Epithelial cell of proximal tubule (primary cell): ENCODE measurements around the gene GPRIN3. TPM values are rescaled to one million over a fixed set of nuclear protein-coding genes. Genes with fewer than 3 reads are reported as not detected.

Source experiments
- DNase-seq: peaks from one replicate; pipeline ENCODE4 v3.0.0-alpha.2; 2011; ENCODE audit warnings: low read depth
- H3K4me3 ChIP-seq: 2 replicates; pipeline ENCODE4 v1.5.1; 2011; ENCODE audit warnings: low read depth, mild to moderate bottlenecking, low read length
- CTCF ChIP-seq: conservative IDR thresholded peaks from 2 replicates; pipeline ENCODE4 v1.5.1; 2012; ENCODE audit warnings: low read depth, mild to moderate bottlenecking, low read length
- total RNA-seq: library from RNA; depleted of rRNA; stranded (reverse); fragments of >200 nt; gene quantifications from 2 replicates; pipeline ENCODE4 v1.2.3, GENCODE V29; 2015

The GPRIN3 gene
- total RNA-seq, 1 donor from 2014 or later = 2.0 TPM

DNA sequence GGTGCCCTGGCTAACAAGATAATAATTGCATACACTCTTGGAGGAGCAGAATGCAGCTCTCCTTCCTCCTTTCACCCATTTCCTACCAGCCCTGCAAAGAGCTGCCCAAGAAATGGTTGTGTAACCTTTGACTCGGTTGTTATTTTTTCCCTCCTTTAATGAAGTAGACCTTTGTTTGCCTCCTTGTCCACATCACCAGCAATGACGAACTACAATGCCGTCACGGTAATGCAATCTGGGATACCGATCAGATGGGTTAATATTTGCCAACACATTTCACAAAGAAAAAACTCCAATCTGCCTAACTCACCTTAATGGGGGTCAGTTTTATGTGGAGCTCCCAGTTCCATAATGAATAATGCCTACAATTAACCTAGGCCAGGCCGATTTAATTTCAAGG is 32.0 kb downstream of the GPRIN3 start:
- no peak for TF ChIP-seq CTCF
- no peak overlapping the region for H3K4me3 ChIP-seq
- peak; percentile 95 for DNase-seq

DNA sequence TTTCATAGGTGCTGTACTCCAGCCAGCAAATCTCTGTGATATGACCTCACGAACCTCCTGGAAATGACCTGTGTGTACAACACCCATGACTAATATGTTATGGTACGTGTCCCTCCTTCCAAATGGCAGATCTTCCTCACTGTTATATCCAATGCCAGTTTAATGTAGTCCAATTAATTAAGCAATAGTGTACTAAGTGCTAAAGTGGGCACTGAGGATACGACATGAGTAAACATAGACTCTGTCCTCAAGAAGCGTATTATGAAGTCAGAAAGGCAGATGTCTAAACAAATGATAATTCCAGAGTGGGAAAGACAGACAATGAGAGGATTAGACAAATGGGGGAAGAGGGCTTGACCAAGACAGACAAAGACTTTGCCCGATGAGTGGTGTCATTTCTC is 33.9 kb downstream of the GPRIN3 start:
- no peak for TF ChIP-seq CTCF
- no peak overlapping the region for H3K4me3 ChIP-seq
- no peak for DNase-seq

DNA sequence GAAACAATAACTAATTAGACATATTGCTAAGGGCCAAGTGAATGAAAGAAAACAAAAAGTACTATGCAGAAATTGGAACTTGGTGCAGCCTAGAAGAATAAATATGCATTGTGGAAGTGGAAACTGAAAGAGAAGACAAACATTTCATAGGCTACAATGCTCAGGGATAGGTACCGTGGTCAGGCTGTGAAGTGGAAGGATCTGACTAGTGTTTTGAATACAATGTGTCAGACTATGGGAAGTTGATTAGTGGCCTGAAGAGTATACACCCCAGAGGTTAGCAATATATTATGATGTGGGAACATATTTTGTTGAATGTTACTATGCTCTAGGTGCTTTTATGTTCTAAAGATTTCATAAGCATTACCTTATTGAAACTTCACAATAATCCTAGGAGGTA is 36.8 kb downstream of the GPRIN3 start:
- TF ChIP-seq CTCF = no peak
- no peak overlapping the region for H3K4me3 ChIP-seq
- DNase-seq = no peak

DNA sequence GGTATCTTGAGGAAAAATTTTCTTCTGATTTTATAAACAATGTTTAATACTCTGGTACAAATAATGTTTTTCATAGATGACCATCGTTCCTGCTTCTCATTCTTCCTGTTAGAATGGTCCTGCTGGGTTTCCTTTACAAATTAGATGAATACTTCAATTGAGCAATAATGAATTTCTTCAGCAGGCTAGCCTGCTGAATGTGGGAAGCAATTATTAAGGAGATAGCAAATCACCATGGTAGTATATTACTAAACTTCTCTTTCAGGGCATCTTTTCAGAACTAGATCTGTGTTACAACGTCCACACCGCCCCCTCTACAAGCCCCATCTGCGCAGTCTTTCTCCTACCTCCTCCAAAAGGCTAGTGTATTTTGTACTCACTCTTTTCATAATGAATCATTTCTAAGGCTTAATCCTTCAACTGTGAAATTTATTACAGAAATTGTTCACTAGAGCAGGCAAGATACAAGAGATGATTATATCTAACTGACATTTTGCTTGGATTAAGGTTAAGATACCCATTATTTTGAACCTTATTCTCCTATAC is 38.4 kb downstream of the GPRIN3 start:
- H3K4me3 ChIP-seq = no peak overlapping the region
- DNase-seq = no peak
- TF ChIP-seq CTCF = no peak

DNA sequence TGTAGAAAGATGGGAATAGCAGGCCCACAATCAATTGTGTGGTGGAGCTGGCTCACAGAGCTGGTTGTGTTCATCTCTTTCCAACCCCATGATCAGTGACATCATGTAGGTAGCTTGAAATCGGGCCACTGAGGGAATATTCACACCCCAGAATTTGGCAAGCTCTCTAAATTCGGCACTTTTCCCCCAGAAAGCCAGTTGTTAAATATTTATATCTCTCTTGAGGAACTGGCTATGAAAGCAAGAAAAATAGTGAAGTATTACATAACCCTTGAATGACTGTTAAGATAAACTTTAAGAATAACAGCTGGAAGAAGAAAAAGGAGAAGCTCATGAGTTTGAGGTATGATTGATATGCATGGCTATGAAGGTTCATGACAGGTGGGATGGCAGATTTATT is 38.9 kb downstream of the GPRIN3 start:
- no peak for DNase-seq
- no peak for TF ChIP-seq CTCF
- H3K4me3 ChIP-seq = no peak overlapping the region

GRCh38 chr4:89267846-89268245 is 39.8 kb downstream of the GPRIN3 start:
- no peak for TF ChIP-seq CTCF
- DNase-seq = no peak
- H3K4me3 ChIP-seq = no peak overlapping the region

DNA sequence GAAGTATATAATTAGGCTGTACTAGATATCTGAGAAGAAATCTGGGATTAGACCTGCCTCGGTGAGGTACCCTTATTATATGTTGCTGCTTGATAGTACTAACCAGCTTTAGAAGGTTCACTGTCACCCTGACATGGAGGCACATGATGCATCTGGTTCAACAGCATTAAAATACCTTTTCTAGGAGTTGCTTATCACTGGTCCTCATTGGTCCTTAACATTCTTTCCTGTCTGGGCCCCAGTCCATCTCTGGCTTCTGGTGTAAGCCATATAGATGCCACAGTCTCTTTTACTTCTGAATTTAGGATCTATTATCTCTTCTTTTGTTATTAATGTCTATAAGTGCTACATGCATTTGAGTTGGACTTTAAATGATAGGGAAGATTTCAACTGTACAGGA is 40.2 kb downstream of the GPRIN3 start:
- H3K4me3 ChIP-seq = no peak overlapping the region
- DNase-seq = no peak
- no peak for TF ChIP-seq CTCF
